H1 (cell line): ENCODE data around the gene HDC. TPM values are rescaled to one million over a fixed set of nuclear protein-coding genes. Genes with fewer than 3 reads are reported as not detected.

ENCODE experiments used
- ATF2 ChIP-seq: IDR thresholded peaks from 2 replicates; pipeline ENCODE4 v1.6.1; 2012; ENCODE audit warnings: low read length, inconsistent platforms
- EP300 ChIP-seq, 2 experiments: IDR thresholded peaks; 1 replicate in 1 of 2; 2 replicates in 1 of 2; pipeline ENCODE4 v1.6.1; 2011 to 2012; ENCODE audit warnings: low read depth in 2 of 2, low read length in 2 of 2, mild to moderate bottlenecking in 2 of 2, borderline replicate concordance in 1 of 2, inconsistent platforms in 1 of 2, moderate library complexity in 1 of 2
- JUN ChIP-seq: IDR thresholded peaks from 2 replicates; pipeline ENCODE4 v1.6.1; 2011; ENCODE audit warnings: low read depth, mild to moderate bottlenecking, improper control_type of control experiment, low read length
- MAX ChIP-seq: IDR thresholded peaks from 2 replicates; pipeline ENCODE4 v1.6.1; 2012; ENCODE audit warnings: inconsistent platforms
- TAF7 ChIP-seq: optimal IDR thresholded peaks from 2 replicates; pipeline ENCODE3; 2011; ENCODE audit warnings: low read depth, mild to moderate bottlenecking, inconsistent platforms, low read length, moderate library complexity, borderline replicate concordance
- polyA plus RNA-seq, 7 experiments: library from polyadenylated mRNA; depleted of rRNA in 3 of 7; stranded (reverse) in 5 of 7; unstranded in 2 of 7; fragments of >200 nt in 5 of 7; fragments of 200-250 nt in 2 of 7; gene quantifications; 1 replicate in 5 of 7; 2 replicates in 1 of 7; 4 replicates in 1 of 7; pipeline versions ENCODE4 v1.2.1 to v1.2.3, GENCODE V29; 2011 to 2013; ENCODE audit warnings: missing spikeins in 2 of 7, mixed read lengths in 2 of 7
- total RNA-seq: library from RNA; stranded (reverse); fragmentation: NEBNext Ultra II Directional; extraction: Animal tissue kit (Norgen Biotek cat#: 25700); gene quantifications from 2 replicates; pipeline ENCODE4 v1.2.1, GENCODE V29; 2021

HDC gene
- total and polyA plus RNA-seq, 2 of the 8 experiments (the other 6 are each of a cell fraction or from before 2014, with no cell fraction given) = 0.20 to 0.22 TPM

- TF ChIP-seq ATF2 = no peak
- TF ChIP-seq MAX = no peak
- TF ChIP-seq JUN = no peak
- no peak for TF ChIP-seq TAF7
- TF ChIP-seq EP300 (IDR thresholded peaks at IDR 0.05; ENCODE audit: borderline replicate concordance in 1 of 2, low read depth in 2 of 2, low read length in 2 of 2) = no peak
Measured at GRCh38 chr15:50246631-50247030, 18.9 kb downstream of the HDC start (continued).
